Coronary artery (tissue), 2 donors: Measurements from ENCODE around the gene FAH.
A peak's percentile ranks its signal among the peaks of the same experiment; 100 is the strongest.

Source experiments
- DNase-seq: peaks from one replicate; pipeline ENCODE4 v3.0.0-alpha.2; 2017; ENCODE audit warnings: low spot score
- H3K27ac ChIP-seq, 2 donors: fragments of 200-600 bp; sonication (generic); one replicate each; pipeline ENCODE4 v1.5.1; 2016 to 2019
- H3K4me3 ChIP-seq: fragments of 200-600 bp; sonication (generic); 2 replicates; pipeline ENCODE4 v1.5.1; 2016; ENCODE audit warnings: mild to moderate bottlenecking, moderate library complexity
- CTCF ChIP-seq: fragments of 200-600 bp; sonication (generic); IDR thresholded peaks from one replicate; pipeline ENCODE4 v1.5.1; 2019; ENCODE audit warnings: antibody characterized with exemption

The FAH gene

GRCh38 chr15:80156176-80156720 is 3.4 kb downstream of the FAH start:
- H3K27ac ChIP-seq, result peak overlapping the region in 1 of 2 donors; percentile 23
- no peak for TF ChIP-seq CTCF

GRCh38 chr15:80157215-80157614 is 4.4 kb downstream of the FAH start:
- Histone ChIP-seq H3K27ac (no peak overlapping the region), H3K4me3 (no peak overlapping the region)

More at GRCh38 chr15:80156176-80156720, 3.4 kb downstream of the FAH start:
- no peak overlapping the region for H3K4me3 ChIP-seq
- DNase-seq, result no peak

GRCh38 chr15:80159301-80159700 is 6.5 kb downstream of the FAH start:
- no peak overlapping the region for H3K4me3 ChIP-seq
- peak; percentile 35 for DNase-seq
- no peak for TF ChIP-seq CTCF
- H3K27ac ChIP-seq, result no peak overlapping the region

More at GRCh38 chr15:80157215-80157614, 4.4 kb downstream of the FAH start:
- DNase-seq, result no peak
- no peak for TF ChIP-seq CTCF

- DNase-seq, result peak; percentile 70
- TF ChIP-seq CTCF, result no peak
- H3K27ac ChIP-seq, result peak overlapping the region in 1 of 2 donors; percentile 20
Measured at GRCh38 chr15:80159811-80160569, 7.2 kb downstream of the FAH start.

GRCh38 chr15:80160570-80161156 is 7.9 kb downstream of the FAH start:
- no peak for TF ChIP-seq CTCF

More at GRCh38 chr15:80159811-80160569, 7.2 kb downstream of the FAH start:
- no peak overlapping the region for H3K4me3 ChIP-seq

GRCh38 chr15:80161468-80162016 is 8.7 kb downstream of the FAH start:
- H3K27ac ChIP-seq, result no peak overlapping the region
- no peak overlapping the region for H3K4me3 ChIP-seq
- DNase-seq, result peak; percentile 66
- no peak for TF ChIP-seq CTCF

More at GRCh38 chr15:80160570-80161156, 7.9 kb downstream of the FAH start:
- no peak overlapping the region for H3K4me3 ChIP-seq
- DNase-seq, result peak; percentile 76
- H3K27ac ChIP-seq, result peak overlapping the region in 1 of 2 donors; percentile 70
